Measurements from ENCODE around the gene SOS2. TPM values are rescaled to one million over a fixed set of nuclear protein-coding genes. Genes with fewer than 3 reads are reported as not detected.

The SOS2 gene
- total RNA-seq, 1 experiment from 2014 or later: 9.9 TPM

DNA sequence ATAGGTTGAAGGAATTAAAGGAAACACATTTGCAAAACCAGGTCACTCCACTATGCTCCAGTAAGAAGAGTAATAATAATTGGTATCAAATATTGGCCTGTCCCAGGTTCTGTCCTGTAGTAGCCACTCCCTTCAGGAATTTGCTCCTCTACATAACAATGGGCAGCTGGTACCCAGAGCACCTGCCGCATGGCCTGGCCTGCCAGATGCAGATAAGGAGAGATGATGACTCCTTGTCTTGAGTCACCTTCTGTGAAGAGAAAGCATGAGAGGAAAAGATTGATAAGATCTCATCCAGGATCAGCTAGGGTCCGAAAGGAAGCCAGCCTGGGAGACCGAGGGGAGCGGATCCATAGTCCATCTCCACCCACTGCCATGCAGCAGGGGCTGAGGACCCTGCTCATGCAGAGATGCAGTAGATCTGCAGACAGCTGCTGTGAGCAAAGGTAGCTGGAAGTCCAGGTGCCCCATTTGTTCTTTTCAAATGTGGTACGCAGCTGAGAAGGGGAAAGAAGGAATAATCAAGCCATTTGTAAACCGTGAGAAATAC, 139.3 kb downstream of the SOS2 start:
- H3K4me1 ChIP-seq (ENCODE audit: insufficient read depth, low read length): no peaks in the 10 kb centered on the region
- TF ChIP-seq, protein P1, sequence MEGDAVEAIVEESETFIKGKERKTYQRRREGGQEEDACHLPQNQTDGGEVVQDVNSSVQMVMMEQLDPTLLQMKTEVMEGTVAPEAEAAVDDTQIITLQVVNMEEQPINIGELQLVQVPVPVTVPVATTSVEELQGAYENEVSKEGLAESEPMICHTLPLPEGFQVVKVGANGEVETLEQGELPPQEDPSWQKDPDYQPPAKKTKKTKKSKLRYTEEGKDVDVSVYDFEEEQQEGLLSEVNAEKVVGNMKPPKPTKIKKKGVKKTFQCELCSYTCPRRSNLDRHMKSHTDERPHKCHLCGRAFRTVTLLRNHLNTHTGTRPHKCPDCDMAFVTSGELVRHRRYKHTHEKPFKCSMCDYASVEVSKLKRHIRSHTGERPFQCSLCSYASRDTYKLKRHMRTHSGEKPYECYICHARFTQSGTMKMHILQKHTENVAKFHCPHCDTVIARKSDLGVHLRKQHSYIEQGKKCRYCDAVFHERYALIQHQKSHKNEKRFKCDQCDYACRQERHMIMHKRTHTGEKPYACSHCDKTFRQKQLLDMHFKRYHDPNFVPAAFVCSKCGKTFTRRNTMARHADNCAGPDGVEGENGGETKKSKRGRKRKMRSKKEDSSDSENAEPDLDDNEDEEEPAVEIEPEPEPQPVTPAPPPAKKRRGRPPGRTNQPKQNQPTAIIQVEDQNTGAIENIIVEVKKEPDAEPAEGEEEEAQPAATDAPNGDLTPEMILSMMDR (conservative IDR thresholded peaks at IDR 0.05; ENCODE audit: low read depth, low read length): no peak
- no peak for TF ChIP-seq EZH2phosphoT487 (IDR thresholded peaks at IDR 0.05; ENCODE audit: borderline replicate concordance, low read length)
- TF ChIP-seq EZH2 (IDR thresholded peaks at IDR 0.05; ENCODE audit: low read length, unreplicated experiment): no peak
- H3K27me3 ChIP-seq (ENCODE audit: low read length): no peaks in the 10 kb centered on the region
- H3K4me2 ChIP-seq (ENCODE audit: low read length): no peak overlapping the region
- no peaks in the 10 kb centered on the region for H3K79me2 ChIP-seq (ENCODE audit: low read length)
- ChIA-PET POLR2A (ENCODE audit: unreplicated experiment) (no interaction called here), CTCF (interaction anchor here (0.7 kb wide), 1 partner anchor 12 kb away, joined by 5 read pairs; no protein-coding TSS in a partner anchor)
- no peaks in the 10 kb centered on the region for H3K9me2 ChIP-seq (replicated peaks; ENCODE audit: low read length)
- H4K20me1 ChIP-seq (ENCODE audit: low read length): no peaks in the 10 kb centered on the region
- no peaks in the 10 kb centered on the region for H3K9me3 ChIP-seq (ENCODE audit: low read length)
- no peaks in the 10 kb centered on the region for H3F3A ChIP-seq (ENCODE audit: low read length, unreplicated experiment)
- no peak overlapping the region for H3K27ac ChIP-seq (ENCODE audit: low read length)
- intact Hi-C loops (cut with micrococcal nuclease): no loop called here
- ATAC-seq: no peak
- H3K9ac ChIP-seq (ENCODE audit: low read length): no peak overlapping the region
- H3K36me3 ChIP-seq (ENCODE audit: low read depth, low read length): no peaks in the 10 kb centered on the region
- DNase-seq: no peak
- no peak overlapping the region for H3K4me3 ChIP-seq (ENCODE audit: low read length)
- H2AFZ ChIP-seq (ENCODE audit: low read length): no peak overlapping the region
- BruUV-seq (replicated peaks): no TSS peak

DNA sequence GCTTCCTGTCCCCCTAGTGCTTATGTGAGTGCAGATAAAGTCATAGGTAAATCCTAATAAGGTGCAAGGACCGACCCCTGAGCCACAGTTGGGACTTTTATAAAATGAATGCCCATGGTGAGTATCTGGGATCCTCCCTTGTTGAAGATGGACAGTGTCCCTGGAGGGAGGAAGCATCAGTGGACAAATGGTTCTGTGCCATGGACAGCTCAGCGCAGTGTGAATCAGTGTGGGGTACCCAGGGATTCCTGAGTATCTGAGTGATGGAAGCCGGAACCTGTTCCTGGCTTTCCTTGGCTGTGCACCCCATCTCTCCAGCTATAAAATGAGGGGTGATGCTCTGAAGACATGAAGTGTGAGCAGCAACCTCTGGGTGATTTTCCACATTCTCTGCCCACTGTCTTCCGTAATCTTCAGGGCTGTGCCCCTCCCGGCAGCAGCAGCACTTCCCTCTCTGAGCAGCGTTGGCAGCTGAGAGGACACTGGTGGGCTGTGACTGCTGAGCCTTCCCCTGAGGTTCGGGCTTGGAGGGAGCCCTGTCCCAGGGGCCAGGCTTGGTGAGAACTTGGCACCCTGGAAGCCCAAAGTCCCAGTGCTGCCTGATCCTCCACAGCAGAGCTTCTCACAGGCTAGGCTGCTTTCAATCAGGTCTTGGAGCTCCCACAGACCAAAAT, 140.0 kb downstream of the SOS2 start:
- H3K4me1 ChIP-seq (ENCODE audit: insufficient read depth, low read length): 0 out of 2 replicates have a peak, but pooled peaks cover under 1% of the 10 kb centered on the region
- CTCF ChIA-PET: no interaction called here
- no peaks in the 10 kb centered on the region for H3K9me3 ChIP-seq (ENCODE audit: low read length)
- no peak overlapping the region for H2AFZ ChIP-seq (ENCODE audit: low read length)
- H3K27ac ChIP-seq (ENCODE audit: low read length): no peak overlapping the region
- no peak for ATAC-seq
- H4K20me1 ChIP-seq (ENCODE audit: low read length): no peaks in the 10 kb centered on the region
- BruUV-seq (replicated peaks): no TSS peak
- H3K79me2 ChIP-seq (ENCODE audit: low read length): no peaks in the 10 kb centered on the region
- intact Hi-C loops (cut with micrococcal nuclease): no loop called here
- no peak overlapping the region for H3K4me3 ChIP-seq (ENCODE audit: low read length)
- no peaks in the 10 kb centered on the region for H3K36me3 ChIP-seq (ENCODE audit: low read depth, low read length)
- no peaks in the 10 kb centered on the region for H3K9me2 ChIP-seq (replicated peaks; ENCODE audit: low read length)
- DNase-seq: no peak
- H3K9ac ChIP-seq (ENCODE audit: low read length): no peak overlapping the region
- POLR2A ChIA-PET (ENCODE audit: unreplicated experiment): no interaction called here
- H3K27me3 ChIP-seq (ENCODE audit: low read length): no peaks in the 10 kb centered on the region
- no peak overlapping the region for H3K4me2 ChIP-seq (ENCODE audit: low read length)
- TF ChIP-seq EZH2phosphoT487 (IDR thresholded peaks at IDR 0.05; ENCODE audit: borderline replicate concordance, low read length) (no peak), EZH2 (IDR thresholded peaks at IDR 0.05; ENCODE audit: low read length, unreplicated experiment) (no peak)
- TF ChIP-seq, protein P1 (conservative IDR thresholded peaks at IDR 0.05; ENCODE audit: low read depth, low read length): no peak
- no peaks in the 10 kb centered on the region for H3F3A ChIP-seq (ENCODE audit: low read length, unreplicated experiment)

DNA sequence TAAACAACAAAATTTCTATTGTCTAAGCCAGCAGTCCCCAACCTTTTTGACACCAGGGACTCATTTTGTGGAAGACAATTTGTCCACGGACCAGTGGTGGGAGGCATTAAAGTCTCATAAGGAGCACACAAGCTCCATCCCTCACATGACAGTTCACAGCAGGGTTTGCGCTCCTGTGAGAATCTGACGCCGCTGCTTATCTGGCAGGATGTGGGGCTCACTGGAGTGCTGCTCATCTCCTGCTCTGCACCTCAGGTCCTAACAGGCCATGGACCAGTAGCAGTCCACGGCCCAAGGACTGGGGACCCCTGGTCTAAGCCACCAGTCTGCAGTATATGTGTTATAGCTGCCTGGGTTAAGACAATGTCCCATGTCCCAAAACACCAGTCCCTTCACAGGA, 142.2 kb downstream of the SOS2 start:
- Histone ChIP-seq H3K27ac (ENCODE audit: low read length) (no peak overlapping the region), H3K9ac (ENCODE audit: low read length) (no peak overlapping the region), H3K79me2 (ENCODE audit: low read length) (no peaks in the 10 kb centered on the region), H3K9me3 (ENCODE audit: low read length) (no peaks in the 10 kb centered on the region), H3K4me3 (ENCODE audit: low read length) (no peak overlapping the region), H3K9me2 (replicated peaks; ENCODE audit: low read length) (no peaks in the 10 kb centered on the region), H3K4me2 (ENCODE audit: low read length) (no peak overlapping the region), H3K4me1 (ENCODE audit: insufficient read depth, low read length) (0 out of 2 replicates have a peak, but pooled peaks cover 4% of the 10 kb centered on the region), H3K27me3 (ENCODE audit: low read length) (no peaks in the 10 kb centered on the region), H2AFZ (ENCODE audit: low read length) (no peak overlapping the region), H4K20me1 (ENCODE audit: low read length) (no peaks in the 10 kb centered on the region), H3F3A (ENCODE audit: low read length, unreplicated experiment) (no peaks in the 10 kb centered on the region), H3K36me3 (ENCODE audit: low read depth, low read length) (no peaks in the 10 kb centered on the region)
- DNase-seq: no peak
- POLR2A ChIA-PET (ENCODE audit: unreplicated experiment): interaction anchor here (0.6 kb wide), 1 partner anchor 76 kb away, joined by 4 read pairs; no protein-coding TSS in a partner anchor
- BruUV-seq (replicated peaks): no TSS peak
- ATAC-seq: no peak
- no peak for TF ChIP-seq EZH2 (IDR thresholded peaks at IDR 0.05; ENCODE audit: low read length, unreplicated experiment)
- no peak for TF ChIP-seq EZH2phosphoT487 (IDR thresholded peaks at IDR 0.05; ENCODE audit: borderline replicate concordance, low read length)
- TF ChIP-seq, protein P1 (conservative IDR thresholded peaks at IDR 0.05; ENCODE audit: low read depth, low read length): no peak
- CTCF ChIA-PET: no interaction called here
- intact Hi-C loops (cut with micrococcal nuclease): no loop called here

Measured in PC-3 (cell line).